ENCODE results near the gene RDM1.

GRCh38 chr17:35944151-35944550, 13.6 kb upstream of the RDM1 start:
- TF ChIP-seq CTCF (IDR thresholded peaks at IDR 0.05; ENCODE audit: low read depth, low read length) = no peak
- no peak for TF ChIP-seq EZH2phosphoT487 (IDR thresholded peaks at IDR 0.05; ENCODE audit: low read depth)
